ENCODE data around the gene CMTM7. TPM values are rescaled to one million over a fixed set of nuclear protein-coding genes. Genes with fewer than 3 reads are reported as not detected.

CMTM7 gene
- total and polyA plus RNA-seq, 2 experiments from 2014 or later: 32.2 to 93.6 TPM

- no peak overlapping the region for H3K4me2 ChIP-seq
- TF ChIP-seq STAT1 (IDR thresholded peaks at IDR 0.05; ENCODE audit: unreplicated experiment): no peak
- TF ChIP-seq POLR2AphosphoS5 (IDR thresholded peaks at IDR 0.05; ENCODE audit: low read depth): no peak
- TF ChIP-seq EZH2 (IDR thresholded peaks at IDR 0.05; ENCODE audit: low read depth, unreplicated experiment): no peak
- TF ChIP-seq ZNF331 (CRISPR knock-in tag; IDR thresholded peaks at IDR 0.05; ENCODE audit: low read depth): no peak
- TF ChIP-seq NANOG (IDR thresholded peaks at IDR 0.05; ENCODE audit: borderline replicate concordance): no peak
- TF ChIP-seq REST (IDR thresholded peaks at IDR 0.05; ENCODE audit: unreplicated experiment): no peak
- TF ChIP-seq ETS1 (IDR thresholded peaks at IDR 0.05): no peak
- TF ChIP-seq JUNB (IDR thresholded peaks at IDR 0.05; ENCODE audit: unreplicated experiment): no peak
- TF ChIP-seq ZNF462 (CRISPR knock-in tag; IDR thresholded peaks at IDR 0.05): no peak
- no peak for DNase-seq (ENCODE audit: low spot score)
Observed at GRCh38 chr3:32422943-32423342, 31.3 kb downstream of the CMTM7 start.

More at GRCh38 chr3:32422943-32423342, 31.3 kb downstream of the CMTM7 start:
- Histone ChIP-seq H3K4me1 (ENCODE audit: insufficient read depth) (peaks cover 17% of the 10 kb centered on the region), H2AFZ (no peak overlapping the region), H3K4me3 (no peak overlapping the region), H3K79me2 (replicated peaks; ENCODE audit: insufficient read depth) (peaks cover 68% of the 10 kb centered on the region), H3K27me3 (ENCODE audit: insufficient read depth) (no peaks in the 10 kb centered on the region), H3K36me3 (ENCODE audit: insufficient read depth) (no peaks in the 10 kb centered on the region), H4K20me1 (replicated peaks; ENCODE audit: insufficient read depth) (no peaks in the 10 kb centered on the region; the same call in 1 of the 2 replicates), H3K27ac (ENCODE audit: low read depth) (no peak overlapping the region), H3K9me2 (ENCODE audit: insufficient read depth) (no peaks in the 10 kb centered on the region), H3F3A (replicated peaks; ENCODE audit: low read depth) (no peaks in the 10 kb centered on the region)
- no peak overlapping the region for H3K27ac Mint-ChIP-seq
- H3K27me3 Mint-ChIP-seq (ENCODE audit: insufficient read depth, low read depth, poor library complexity): no peaks in the 10 kb centered on the region
- H3K36me3 Mint-ChIP-seq (ENCODE audit: low read depth): peaks cover 14% of the 10 kb centered on the region; the same call in 2 of the 3 replicates
- no peak for ATAC-seq
- peaks cover 24% of the 10 kb centered on the region for H3K4me1 Mint-ChIP-seq
- H3K4me3 Mint-ChIP-seq: no peak overlapping the region
- H3K9me3 Mint-ChIP-seq: peaks cover 12% of the 10 kb centered on the region; the same call in 2 of the 3 replicates
